Subcutaneous preadipocyte (primary cell): ENCODE data around the gene CALML6. TPM values are rescaled to one million over a fixed set of nuclear protein-coding genes. Genes with fewer than 3 reads are reported as not detected.

Experiments used
- total RNA-seq: library from RNA; depleted of rRNA; stranded (reverse); fragments of >200 nt; gene quantifications from 2 replicates; pipeline ENCODE4 v1.2.3, GENCODE V29; 2012

The CALML6 gene, protein sequence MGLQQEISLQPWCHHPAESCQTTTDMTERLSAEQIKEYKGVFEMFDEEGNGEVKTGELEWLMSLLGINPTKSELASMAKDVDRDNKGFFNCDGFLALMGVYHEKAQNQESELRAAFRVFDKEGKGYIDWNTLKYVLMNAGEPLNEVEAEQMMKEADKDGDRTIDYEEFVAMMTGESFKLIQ
- total RNA-seq: under 0.01 and 0.20 TPM in 2 replicates

DNA sequence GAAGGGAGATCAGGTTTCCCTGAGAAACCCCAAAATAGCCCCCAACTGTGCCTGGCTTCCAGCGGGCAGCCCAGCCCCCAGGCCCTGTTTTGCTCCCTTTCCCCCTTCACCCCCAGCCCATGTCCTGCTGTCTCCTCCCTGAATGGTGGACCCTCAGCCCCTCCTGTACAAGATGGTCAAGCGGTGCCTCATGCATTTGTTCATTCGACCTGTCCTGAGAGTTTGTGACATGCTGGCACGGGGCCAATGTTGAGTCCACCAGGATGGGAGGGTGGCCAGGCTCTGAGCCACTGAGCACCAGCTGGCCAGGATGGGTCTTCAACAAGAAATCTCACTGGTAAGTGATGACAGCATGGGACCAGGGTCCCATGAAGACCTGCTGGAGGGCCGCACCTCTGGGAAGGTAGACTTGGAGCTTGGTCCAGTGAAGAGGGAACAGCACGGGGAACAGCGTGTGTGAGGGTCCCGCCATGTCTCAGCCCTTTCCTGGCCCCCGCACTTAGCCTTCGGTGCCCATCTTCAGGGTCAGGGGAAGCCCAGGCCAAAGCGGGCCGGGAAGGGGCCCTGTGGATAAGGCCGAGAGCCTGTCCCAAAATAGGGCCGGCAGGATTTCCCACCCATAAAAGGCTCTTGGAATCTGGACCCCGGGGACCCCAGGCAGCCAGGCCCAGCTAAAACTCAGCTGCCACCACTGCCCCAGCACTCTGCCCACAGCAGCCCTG lies at the start of gene CALML6:
Gene CALML6 (plus strand): TSS at position 290 of the 722 bp plus-strand sequence. CDS start 21 bp downstream, at position 311.

GRCh38 chr1:1890506-1891348 lies 24.3 kb upstream of the CALML6 start, which contains the start of gene GNB1:
GNB1 (minus strand) TSS chr1:1891087; CDS start chr1:1825453, 65,634 bp downstream.

GRCh38 chr1:1918901-1919303 lies 3.8 kb downstream of the CALML6 start, which contains the start of gene TMEM52:
TMEM52 (minus strand) TSS chr1:1919279; CDS start chr1:1919265, 14 bp downstream.

Other genes starting within 250 kb of the CALML6 start
- gene SLC35E2B, start 222.5 kb upstream of the CALML6 start, total RNA-seq: 32.5 and 37.8 TPM in 2 replicates
- gene CDK11A, start 190.9 kb upstream of the CALML6 start, total RNA-seq: 12.5 and 19.0 TPM in 2 replicates
- 56.2 and 65.3 TPM in 2 replicates for gene NADK, start 136.8 kb upstream of the CALML6 start, total RNA-seq
- 76.8 and 85.8 TPM in 2 replicates for gene GNB1, start 24.2 kb upstream of the CALML6 start, total RNA-seq
- 0.37 and 0.59 TPM in 2 replicates for gene TMEM52, start 4.0 kb downstream of the CALML6 start, total RNA-seq
- not detected in 2 replicates for gene CFAP74, start 88.5 kb downstream of the CALML6 start, total RNA-seq
- not detected in 2 replicates for gene GABRD, start 104.1 kb downstream of the CALML6 start, total RNA-seq
- 1.2 and 1.8 TPM in 2 replicates for gene PRKCZ, start 135.2 kb downstream of the CALML6 start, total RNA-seq